ENCODE results near the gene NFYC.

Gene NFYC

GRCh38 chr1:40789661-40790430 lies 98.3 kb downstream of the NFYC start:
- no peak for DNase-seq (ENCODE audit: low spot score)
- TF ChIP-seq CTCF (IDR thresholded peaks at IDR 0.05; ENCODE audit: extremely low read depth, missing control alignments) = no peak

- no peak for DNase-seq (ENCODE audit: low spot score)
- no peak for TF ChIP-seq CTCF (IDR thresholded peaks at IDR 0.05; ENCODE audit: extremely low read depth, missing control alignments)
These were observed 100.5 kb downstream of the NFYC start for GRCh38 chr1:40792036-40792435.

- no peak for TF ChIP-seq CTCF (IDR thresholded peaks at IDR 0.05; ENCODE audit: extremely low read depth, missing control alignments)
- DNase-seq (ENCODE audit: low spot score) = no peak
These were observed 102.1 kb downstream of the NFYC start for GRCh38 chr1:40793617-40794016.

- no peak for TF ChIP-seq CTCF (IDR thresholded peaks at IDR 0.05; ENCODE audit: extremely low read depth, missing control alignments)
- DNase-seq (ENCODE audit: low spot score) = no peak
These were observed 102.5 kb downstream of the NFYC start for GRCh38 chr1:40794048-40794447.

- DNase-seq (ENCODE audit: low spot score) = no peak
- no peak for TF ChIP-seq CTCF (IDR thresholded peaks at IDR 0.05; ENCODE audit: extremely low read depth, missing control alignments)
These were observed 103.6 kb downstream of the NFYC start for GRCh38 chr1:40794974-40795715.

- DNase-seq (ENCODE audit: low spot score) = no peak
- TF ChIP-seq CTCF (IDR thresholded peaks at IDR 0.05; ENCODE audit: extremely low read depth, missing control alignments) = no peak
These were observed 104.5 kb downstream of the NFYC start for GRCh38 chr1:40795811-40796586.

All from GM20000 (cell line).